CD4-positive, alpha-beta T cell treated with Interleukin-17A for 1 hour (primary cell): Measurements from ENCODE around the gene P2RX2.
A peak's percentile ranks its signal among the peaks of the same experiment; 100 is the strongest.

Experiments
- DNase-seq: peaks from one replicate; pipeline ENCODE4 v3.0.0-alpha.2; 2020

Gene P2RX2

GRCh38 chr12:132604151-132604618 lies 14.4 kb upstream of the P2RX2 start:
- DNase-seq = no peak

- DNase-seq = no peak
These were observed 13.7 kb upstream of the P2RX2 start for GRCh38 chr12:132604668-132605441.

GRCh38 chr12:132605892-132606291 lies 12.7 kb upstream of the P2RX2 start:
- DNase-seq = no peak

GRCh38 chr12:132606466-132606865 lies 12.1 kb upstream of the P2RX2 start:
- no peak for DNase-seq

GRCh38 chr12:132606927-132607326 lies 11.6 kb upstream of the P2RX2 start:
- no peak for DNase-seq

GRCh38 chr12:132608231-132609171 lies 10.1 kb upstream of the P2RX2 start:
- no peak for DNase-seq

GRCh38 chr12:132610051-132610759 lies 8.4 kb upstream of the P2RX2 start, which contains the start of gene LRCOL1:
Gene LRCOL1, minus strand, starts transcription at chr12:132610582. Its CDS starts 4,331 bp downstream, at chr12:132606251.
- no peak for DNase-seq

GRCh38 chr12:132610866-132611602 lies 7.5 kb upstream of the P2RX2 start:
- no peak for DNase-seq

- no peak for DNase-seq
These were observed 7.0 kb upstream of the P2RX2 start for GRCh38 chr12:132611620-132612019.

- DNase-seq = no peak
These were observed 4.5 kb upstream of the P2RX2 start for GRCh38 chr12:132614029-132614428.

GRCh38 chr12:132614861-132615578 lies 3.6 kb upstream of the P2RX2 start:
- peak; percentile 81 for DNase-seq

GRCh38 chr12:132615579-132616038 lies 3.0 kb upstream of the P2RX2 start:
- no peak for DNase-seq

GRCh38 chr12:132617135-132617701 lies 1.4 kb upstream of the P2RX2 start:
- DNase-seq = no peak

- DNase-seq = no peak
These were observed 524 bp upstream of the P2RX2 start for GRCh38 chr12:132617822-132618682.

- DNase-seq = no peak
These were observed 452 bp downstream of the P2RX2 start for GRCh38 chr12:132619071-132619385.

GRCh38 chr12:132619386-132620112 lies 973 bp downstream of the P2RX2 start:
- no peak for DNase-seq

GRCh38 chr12:132620113-132620898 lies 1.7 kb downstream of the P2RX2 start:
- DNase-seq = no peak

GRCh38 chr12:132620899-132621656 lies 2.5 kb downstream of the P2RX2 start:
- no peak for DNase-seq
